ENCODE data around the gene ALDH1A1.
"Not testable (repeated sequence)": the region's sequence is repeated elsewhere in the genome, so short reads cannot be mapped to it uniquely, and the experiment has no call there.

The ALDH1A1 gene

DNA sequence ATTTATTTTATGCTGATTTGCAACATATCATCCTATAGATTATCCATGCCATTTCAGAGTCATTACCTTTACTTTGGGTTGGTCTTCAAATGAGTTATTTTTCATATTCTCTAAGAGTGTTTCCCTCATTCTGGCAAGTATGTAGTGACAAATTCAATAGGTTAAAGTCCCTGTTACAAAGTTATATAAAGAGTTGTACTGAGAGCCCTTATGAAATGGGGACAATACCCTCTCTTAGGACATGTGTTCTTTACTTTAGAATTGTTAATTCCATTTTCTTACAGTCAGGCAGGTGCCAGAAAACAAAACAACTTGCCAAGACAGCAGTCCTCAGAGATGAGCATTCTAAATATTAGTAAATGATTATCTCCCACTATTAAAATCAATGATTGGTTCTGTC is 6.0 kb downstream of the ALDH1A1 start:
- H3K4me3 ChIP-seq (ENCODE audit: low read depth, low read length), result no peak overlapping the region
- TF ChIP-seq, protein P1, sequence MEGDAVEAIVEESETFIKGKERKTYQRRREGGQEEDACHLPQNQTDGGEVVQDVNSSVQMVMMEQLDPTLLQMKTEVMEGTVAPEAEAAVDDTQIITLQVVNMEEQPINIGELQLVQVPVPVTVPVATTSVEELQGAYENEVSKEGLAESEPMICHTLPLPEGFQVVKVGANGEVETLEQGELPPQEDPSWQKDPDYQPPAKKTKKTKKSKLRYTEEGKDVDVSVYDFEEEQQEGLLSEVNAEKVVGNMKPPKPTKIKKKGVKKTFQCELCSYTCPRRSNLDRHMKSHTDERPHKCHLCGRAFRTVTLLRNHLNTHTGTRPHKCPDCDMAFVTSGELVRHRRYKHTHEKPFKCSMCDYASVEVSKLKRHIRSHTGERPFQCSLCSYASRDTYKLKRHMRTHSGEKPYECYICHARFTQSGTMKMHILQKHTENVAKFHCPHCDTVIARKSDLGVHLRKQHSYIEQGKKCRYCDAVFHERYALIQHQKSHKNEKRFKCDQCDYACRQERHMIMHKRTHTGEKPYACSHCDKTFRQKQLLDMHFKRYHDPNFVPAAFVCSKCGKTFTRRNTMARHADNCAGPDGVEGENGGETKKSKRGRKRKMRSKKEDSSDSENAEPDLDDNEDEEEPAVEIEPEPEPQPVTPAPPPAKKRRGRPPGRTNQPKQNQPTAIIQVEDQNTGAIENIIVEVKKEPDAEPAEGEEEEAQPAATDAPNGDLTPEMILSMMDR (IDR thresholded peaks at IDR 0.05; ENCODE audit: insufficient read depth, low read depth, low read length, missing control alignments), result no peak
- no peak for DNase-seq (ENCODE audit: low read depth)

DNA sequence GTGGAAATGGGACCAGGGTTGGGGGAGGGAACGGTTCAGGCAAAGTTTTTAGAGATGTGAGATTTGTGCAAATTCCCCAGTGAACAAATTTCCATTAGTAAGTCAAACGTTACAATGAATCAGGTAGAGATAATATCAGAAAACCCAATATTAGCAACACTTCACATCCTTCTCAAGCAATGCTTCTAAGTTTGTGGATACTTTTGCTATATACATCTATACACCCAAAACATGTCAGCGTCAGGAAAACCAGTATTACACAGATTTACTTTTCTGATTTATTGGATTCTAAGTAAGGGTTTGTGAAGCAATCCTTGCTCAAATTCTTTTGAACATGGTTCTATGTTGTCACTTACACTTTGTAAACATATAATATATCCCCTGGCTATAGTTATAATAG is 6.5 kb downstream of the ALDH1A1 start:
- no peak overlapping the region for H3K4me3 ChIP-seq (ENCODE audit: low read depth, low read length)
- DNase-seq (ENCODE audit: low read depth), result no peak
- TF ChIP-seq, protein P1 (IDR thresholded peaks at IDR 0.05; ENCODE audit: insufficient read depth, low read depth, low read length, missing control alignments), result no peak

DNA sequence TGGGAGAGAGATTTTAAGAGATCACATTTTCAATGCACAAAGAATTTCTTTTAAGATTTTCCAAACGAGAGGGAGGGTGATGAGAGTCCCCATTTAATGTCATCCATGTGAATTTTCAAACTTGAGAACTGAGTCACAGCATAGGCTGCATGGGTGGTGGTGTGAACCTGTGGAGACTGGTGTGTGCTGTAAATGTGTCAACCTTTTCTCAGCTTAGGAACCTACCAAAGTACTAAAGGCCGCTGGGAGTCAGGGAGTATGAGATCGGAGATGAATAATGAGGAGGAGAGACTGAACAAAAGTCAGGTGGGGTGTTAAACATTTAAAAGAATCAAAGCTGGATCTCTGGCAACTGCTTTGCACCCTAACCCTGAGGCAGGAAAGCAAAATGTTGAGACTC is 7.5 kb downstream of the ALDH1A1 start:
- DNase-seq (ENCODE audit: low read depth), result no peak

DNA sequence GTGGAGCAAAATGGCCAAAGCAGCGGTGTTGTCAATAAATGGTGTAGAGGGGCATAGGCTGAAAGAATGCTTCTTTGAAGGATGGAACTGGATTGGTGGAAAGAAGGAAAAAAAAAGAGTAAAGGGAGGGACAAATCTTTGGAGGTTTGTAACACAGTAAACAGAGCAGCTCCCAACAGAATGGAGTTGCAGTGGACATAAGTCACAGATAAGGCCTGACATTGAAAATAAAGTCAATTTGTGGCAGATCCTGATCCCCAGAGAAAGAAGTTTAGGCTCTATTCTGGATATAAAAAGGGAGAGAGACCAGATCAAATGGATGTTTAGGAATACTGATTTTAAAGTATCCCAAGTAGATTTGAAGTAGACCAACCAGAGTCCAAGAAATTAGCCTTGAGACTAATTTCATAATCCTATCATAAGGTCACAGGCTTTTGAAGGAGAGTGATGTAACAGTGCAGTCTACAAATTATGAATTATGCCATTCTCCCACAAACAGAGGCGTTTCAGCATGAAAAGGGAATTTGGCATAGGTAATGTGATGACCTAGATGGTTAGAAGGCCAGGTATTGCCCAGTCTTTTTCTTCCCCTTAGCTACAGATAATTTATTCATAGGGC is 8.9 kb downstream of the ALDH1A1 start:
- no peak for DNase-seq (ENCODE audit: low read depth)
- TF ChIP-seq, protein P1 (IDR thresholded peaks at IDR 0.05; ENCODE audit: insufficient read depth, low read depth, low read length, missing control alignments), result no peak
- no peak overlapping the region for H3K4me3 ChIP-seq (ENCODE audit: low read depth, low read length)

More for the DNA sequence above, 7.5 kb downstream of the ALDH1A1 start:
- TF ChIP-seq, protein P1 (IDR thresholded peaks at IDR 0.05; ENCODE audit: insufficient read depth, low read depth, low read length, missing control alignments), result no peak
- H3K4me3 ChIP-seq (ENCODE audit: low read depth, low read length), result no peak overlapping the region

DNA sequence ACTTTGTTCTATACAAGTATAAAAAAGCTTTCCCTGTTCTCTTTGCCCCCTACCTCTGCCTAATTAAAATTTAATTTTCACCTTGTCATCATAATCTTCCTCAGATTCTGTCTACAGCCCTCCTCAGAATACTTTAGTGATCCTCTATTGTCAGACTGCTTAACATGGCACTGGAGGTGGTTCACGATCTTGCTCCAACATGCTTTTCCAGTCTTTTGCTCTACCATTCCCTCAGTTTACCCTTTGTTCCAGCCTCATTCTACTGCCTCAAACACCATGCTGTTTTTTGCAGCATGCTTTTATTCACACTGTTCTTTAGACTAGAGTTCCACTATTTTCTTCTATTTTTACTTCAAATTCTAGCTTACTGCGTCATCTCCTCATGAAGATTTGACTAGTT is 10.4 kb downstream of the ALDH1A1 start:
- no peak overlapping the region for H3K4me3 ChIP-seq (ENCODE audit: low read depth, low read length)
- TF ChIP-seq, protein P1 (IDR thresholded peaks at IDR 0.05; ENCODE audit: insufficient read depth, low read depth, low read length, missing control alignments), result no peak
- no peak for DNase-seq (ENCODE audit: low read depth)

DNA sequence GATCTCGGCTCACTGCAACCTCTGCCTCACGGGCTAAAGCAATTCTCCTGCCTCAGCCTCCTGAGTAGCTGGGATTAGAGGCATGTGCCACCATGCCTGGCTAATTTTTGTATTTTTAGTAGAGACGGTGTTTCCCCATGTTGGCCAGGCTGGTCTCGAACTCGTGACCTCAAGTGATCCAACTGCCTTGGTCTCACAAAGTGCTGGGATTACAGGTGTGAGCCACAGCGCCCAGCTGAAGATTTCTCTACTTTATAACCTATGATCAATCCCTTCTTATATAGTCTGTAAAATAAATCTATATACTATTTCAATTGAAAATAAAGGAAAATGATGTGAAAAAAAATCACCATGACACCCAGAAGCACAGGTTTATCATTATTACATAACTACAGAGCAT is 13.3 kb downstream of the ALDH1A1 start:
- not testable (repeated sequence) for H3K4me3 ChIP-seq (ENCODE audit: low read depth, low read length)

DNA sequence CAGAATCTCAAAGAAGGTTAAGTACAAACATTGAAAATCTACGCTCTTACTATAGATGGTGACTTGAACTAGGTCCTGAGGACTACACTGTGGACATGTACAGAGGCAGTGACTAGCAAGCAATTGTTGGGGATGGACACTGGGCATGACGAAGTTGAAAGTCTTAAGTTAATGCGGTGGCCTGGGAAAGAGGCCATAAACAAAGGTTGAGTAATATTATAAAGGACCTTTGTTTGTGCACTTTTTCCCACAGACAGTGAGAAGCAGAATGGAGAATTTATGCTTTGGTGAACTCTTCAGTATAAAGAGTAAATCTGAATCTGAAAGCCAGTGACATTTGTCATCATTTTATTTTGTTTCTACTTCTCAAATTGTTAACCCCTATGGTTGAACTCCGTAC is 15.3 kb downstream of the ALDH1A1 start:
- no peak for DNase-seq (ENCODE audit: low read depth)
- H3K4me3 ChIP-seq (ENCODE audit: low read depth, low read length), result no peak overlapping the region
- TF ChIP-seq, protein P1 (IDR thresholded peaks at IDR 0.05; ENCODE audit: insufficient read depth, low read depth, low read length, missing control alignments), result no peak

More for the DNA sequence above, 13.3 kb downstream of the ALDH1A1 start:
- not testable (repeated sequence) for DNase-seq (ENCODE audit: low read depth)

All from GM12865 (cell line).